Small intestine (tissue), 7 donors: ENCODE data around the gene RHOV. TPM values are rescaled to one million over a fixed set of nuclear protein-coding genes. Genes with fewer than 3 reads are reported as not detected.

Experiments
- DNase-seq, 2 donors: peaks; one replicate each; pipeline versions ENCODE4 v3.0.0 to v3.0.0-alpha.2; 2013
- FAIRE-seq: peaks from 2 replicates; lab custom pipeline; 2012; peaks lifted over from hg19 to GRCh38; lab: Jason Lieb, UNC
- H3K27ac ChIP-seq, 3 donors: one replicate each; pipeline ENCODE4 v1.5.1; 2013; ENCODE audit warnings: low read length in 2 of 3, mild to moderate bottlenecking in 2 of 3, control low read depth in 1 of 3, inconsistent platforms in 1 of 3, low read depth in 1 of 3, moderate library complexity in 1 of 3
- H3K27me3 ChIP-seq, 3 donors: one replicate each; pipeline ENCODE4 v1.6.1; 2013; ENCODE audit warnings: low read length in 3 of 3, inconsistent platforms in 1 of 3; ENCODE audit not compliant: control insufficient read depth in 3 of 3, insufficient read depth in 3 of 3
- H3K36me3 ChIP-seq, 3 donors: one replicate each; pipeline ENCODE4 v1.6.1; 2013; ENCODE audit warnings: low read length in 3 of 3, inconsistent platforms in 1 of 3, low read depth in 1 of 3, mild to moderate bottlenecking in 1 of 3, moderate library complexity in 1 of 3; ENCODE audit not compliant: control insufficient read depth in 3 of 3, insufficient read depth in 2 of 3
- H3K4me1 ChIP-seq, 3 donors: one replicate each; pipeline ENCODE4 v1.6.1; 2013; ENCODE audit warnings: low read length in 2 of 3, inconsistent platforms in 1 of 3, low read depth in 1 of 3, mild to moderate bottlenecking in 1 of 3, moderate library complexity in 1 of 3; ENCODE audit not compliant: control insufficient read depth in 3 of 3, insufficient read depth in 2 of 3
- H3K4me3 ChIP-seq, 3 donors: one replicate each; pipeline ENCODE4 v1.5.1; 2013; ENCODE audit warnings: low read length in 3 of 3, control low read depth in 1 of 3, inconsistent platforms in 1 of 3, low read depth in 1 of 3, mild to moderate bottlenecking in 1 of 3, moderate library complexity in 1 of 3
- H3K9me3 ChIP-seq, 2 donors: one replicate each; pipeline ENCODE4 v1.6.1; 2013; ENCODE audit warnings: low read depth in 1 of 2, low read length in 1 of 2; ENCODE audit not compliant: control insufficient read depth in 2 of 2, insufficient read depth in 1 of 2
- WGBS, 3 donors: extraction: QIAGEN DNeasy Blood & Tissue Kit; methylation state at CpG; one replicate each; pipeline ENCODE4 v1.1.7; 2013; 5-methylcytosine and 5-hydroxymethylcytosine counted together
- polyA plus RNA-seq, 4 donors: library from polyadenylated mRNA; stranded (reverse) in 3 of 4; unstranded in 1 of 4; fragments of 200-250 nt in 3 of 4; fragments of 120-200 nt in 1 of 4; gene quantifications; one replicate each; pipeline versions ENCODE4 v1.2.1 to v1.2.3, GENCODE V29; 2013
- donor health status: healthy with polysubstance abuse.
- donor health status: control.
- donor health status: control.
- donor health status: Bipolar disorder and iron deficiency.
- donor health status: healthy.

Gene RHOV
- polyA plus RNA-seq, 4 donors, result 0.67 to 1.9 (median 1.6) TPM

DNA sequence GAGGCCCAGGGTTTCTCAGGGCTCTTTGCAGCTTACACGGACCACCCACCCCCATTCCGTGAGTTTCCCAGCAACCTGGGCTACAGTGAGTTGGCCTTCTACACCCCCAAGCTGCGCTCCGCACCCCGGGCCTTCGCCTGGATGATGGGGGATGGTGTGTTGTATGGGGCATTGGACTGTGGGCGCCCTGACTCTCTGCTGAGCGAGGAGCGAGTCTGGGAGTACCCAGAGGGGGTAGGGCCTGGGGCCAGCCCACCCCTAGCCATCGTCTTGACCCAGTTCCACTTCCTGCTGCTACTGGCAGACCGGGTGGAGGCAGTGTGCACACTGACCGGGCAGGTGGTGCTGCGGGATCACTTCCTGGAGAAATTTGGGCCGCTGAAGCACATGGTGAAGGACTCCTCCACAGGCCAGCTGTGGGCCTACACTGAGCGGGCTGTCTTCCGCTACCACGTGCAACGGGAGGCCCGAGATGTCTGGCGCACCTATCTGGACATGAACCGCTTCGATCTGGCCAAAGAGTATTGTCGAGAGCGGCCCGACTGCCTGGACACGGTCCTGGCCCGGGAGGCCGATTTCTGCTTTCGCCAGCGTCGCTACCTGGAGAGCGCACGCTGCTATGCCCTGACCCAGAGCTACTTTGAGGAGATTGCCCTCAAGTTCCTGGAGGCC is 25.6 kb upstream of the RHOV start:
- Histone ChIP-seq H3K4me1 (peaks cover 0 to 2% (median 0%) of the 10 kb centered on the region in 3 donors), H3K27ac (no peak overlapping the region), H3K27me3 (no peaks in the 10 kb centered on the region), H3K9me3 (no peaks in the 10 kb centered on the region), H3K4me3 (no peak overlapping the region), H3K36me3 (peaks cover 4 to 75% (median 13%) of the 10 kb centered on the region in 3 donors)
- FAIRE-seq (no peak), DNase-seq (no peak)
- 91 to 93% (median 92%) methylated on average over 33 of the region's 33 CpGs for WGBS, 3 donors

DNA sequence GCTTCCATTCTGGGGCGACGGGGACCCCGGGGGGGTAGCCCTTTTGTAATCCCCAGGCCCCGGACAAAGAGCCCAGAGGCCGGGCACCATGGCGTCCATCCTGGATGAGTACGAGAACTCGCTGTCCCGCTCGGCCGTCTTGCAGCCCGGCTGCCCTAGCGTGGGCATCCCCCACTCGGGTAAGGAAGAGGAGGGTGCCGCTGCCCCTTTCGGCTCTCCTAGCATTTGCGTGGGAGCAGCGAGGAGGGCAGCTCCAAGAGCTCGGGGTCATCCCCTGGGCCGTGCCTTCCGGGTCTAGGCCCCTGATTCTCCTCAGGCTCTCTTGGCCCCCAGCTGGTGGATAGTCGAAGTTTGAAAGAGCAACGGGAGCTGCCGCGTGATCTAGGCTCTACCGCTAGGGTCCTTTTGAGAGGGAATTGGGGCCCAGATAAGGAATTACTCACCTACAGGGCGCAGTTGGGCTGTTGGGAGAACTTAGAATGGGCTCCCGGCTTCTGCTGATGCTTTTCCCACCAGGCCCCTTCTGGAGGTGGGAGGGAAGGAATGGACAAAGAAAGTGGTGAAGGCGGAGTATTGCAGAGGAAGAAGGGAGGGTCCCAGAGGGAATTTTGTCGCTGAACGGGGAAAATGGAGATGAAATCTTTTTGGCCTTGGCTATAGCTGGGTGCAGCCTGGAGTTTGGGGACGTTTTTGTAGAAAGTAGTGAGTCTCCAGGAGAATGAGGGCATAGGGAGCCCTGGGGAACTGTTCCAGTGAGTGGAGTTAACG is 20.8 kb upstream of the RHOV start:
- FAIRE-seq, result no peak

DNA sequence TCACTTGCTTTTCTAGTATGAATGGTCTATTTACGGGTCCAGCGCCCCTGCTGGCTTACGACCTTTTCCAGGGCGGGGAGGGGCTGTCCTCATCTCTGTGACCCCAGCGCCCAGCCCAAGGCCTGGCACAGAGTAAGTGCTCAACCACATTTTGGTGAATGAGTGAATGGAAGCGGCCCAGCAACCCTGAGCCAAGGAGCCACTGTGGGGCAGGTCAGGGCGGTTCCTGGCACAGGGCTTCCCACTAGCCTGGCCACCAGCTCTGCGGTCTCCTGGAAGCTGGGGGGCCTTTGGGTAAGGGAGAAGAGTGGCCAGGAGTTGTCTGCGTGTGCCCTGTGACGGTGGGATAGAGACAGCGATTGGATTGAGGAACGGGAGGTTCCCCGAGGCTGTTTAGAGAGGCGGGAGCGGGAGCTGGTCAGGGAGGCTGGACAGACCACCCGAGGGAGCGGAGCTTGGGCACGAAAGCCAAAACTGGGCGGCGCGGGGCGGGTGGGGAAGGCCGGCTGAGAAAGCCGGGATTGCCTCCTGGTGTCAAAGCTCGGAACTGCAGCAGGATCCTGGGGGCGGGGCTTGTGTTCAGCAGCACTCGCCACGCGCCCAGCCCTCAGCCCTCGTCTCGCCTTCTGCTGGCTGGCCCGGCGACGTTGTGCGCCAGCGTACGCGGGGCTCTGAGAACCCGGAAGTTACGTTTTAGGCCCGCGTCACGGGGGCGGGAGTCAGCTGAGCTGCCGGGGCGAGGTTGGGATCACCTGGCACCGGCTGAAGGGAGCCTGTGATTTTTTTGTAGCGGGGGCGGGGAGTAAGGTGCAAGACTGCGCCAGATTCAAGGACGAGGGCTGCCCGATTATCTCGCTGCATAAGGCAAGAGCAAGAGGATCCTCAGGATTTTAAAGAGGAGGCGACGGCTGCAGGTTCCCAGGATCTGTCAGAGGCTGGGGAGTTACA is 20.0 kb upstream of the RHOV start, which contains the start of gene VPS18:
Gene VPS18, plus strand, starts transcription at position 718 of the 948 bp plus-strand sequence. CDS start 319 bp downstream, outside the sequence.
- no peaks in the 10 kb centered on the region for H3K9me3 ChIP-seq
- no peaks in the 10 kb centered on the region for H3K27me3 ChIP-seq
- peaks cover 2 to 24% (median 2%) of the 10 kb centered on the region in 3 donors for H3K4me1 ChIP-seq
- no peak for FAIRE-seq
- peak; percentile 98 to 99 for DNase-seq
- H3K27ac ChIP-seq, result peak within 1 kb of the TSS; percentile 56 to 92 (median 88)
- peaks cover 2 to 21% (median 5%) of the 10 kb centered on the region in 3 donors for H3K36me3 ChIP-seq
- peak within 1 kb of the TSS; percentile 57 to 82 (median 80) for H3K4me3 ChIP-seq
- WGBS, 3 donors, result 4 to 6% (median 5%) methylated on average over 55 of the region's 55 CpGs

More for the DNA sequence above, 20.8 kb upstream of the RHOV start:
- Histone ChIP-seq H3K9me3 (no peaks in the 10 kb centered on the region), H3K4me3 (peak overlapping the region; percentile 57 to 82 (median 80)), H3K36me3 (peaks cover 2 to 30% (median 7%) of the 10 kb centered on the region in 3 donors), H3K27ac (peak overlapping the region; percentile 56 to 92 (median 88)), H3K4me1 (peaks cover 2 to 24% (median 2%) of the 10 kb centered on the region in 3 donors), H3K27me3 (no peaks in the 10 kb centered on the region)
- 1 to 2% (median 2%) methylated on average over 27 to 33 of the region's 33 CpGs for WGBS, 3 donors
- peak; percentile 65 to 87 for DNase-seq

DNA sequence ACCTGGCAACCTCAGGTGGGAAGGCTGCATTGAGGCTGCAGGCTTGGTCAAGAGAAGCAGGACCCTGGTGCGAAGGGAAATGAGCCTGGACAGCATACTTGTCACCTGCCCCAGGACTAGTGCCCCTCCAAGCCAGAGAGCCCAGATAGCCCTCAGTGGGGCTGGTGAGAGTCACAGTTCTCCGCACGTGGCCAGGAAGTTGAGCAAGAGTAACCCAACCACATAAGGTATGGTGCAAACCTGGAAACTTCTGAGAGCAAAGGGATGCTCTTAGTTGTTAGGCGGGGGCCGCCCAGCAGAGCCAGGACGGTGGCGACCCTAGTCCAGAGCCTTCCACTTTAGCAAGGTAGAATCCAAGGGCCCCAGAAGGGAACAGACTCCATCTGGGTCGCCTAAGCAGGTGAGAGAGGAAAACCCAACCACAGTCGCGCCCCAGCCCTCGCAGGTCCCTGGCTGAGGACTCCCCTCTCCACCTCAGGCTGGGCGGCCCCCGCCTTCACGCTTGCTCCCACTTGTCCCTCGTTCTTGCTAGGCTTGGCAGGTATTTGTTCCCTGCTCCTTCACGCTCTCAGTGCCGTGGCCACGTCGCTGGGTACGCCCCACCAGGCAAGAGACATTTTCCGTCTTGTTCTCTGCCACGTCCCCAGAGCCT is 19.1 kb upstream of the RHOV start:
- Histone ChIP-seq H3K4me1 (peaks cover 2 to 24% (median 2%) of the 10 kb centered on the region in 3 donors), H3K27me3 (no peaks in the 10 kb centered on the region), H3K36me3 (peaks cover 0 to 13% (median 2%) of the 10 kb centered on the region in 3 donors), H3K27ac (no peak overlapping the region), H3K9me3 (no peaks in the 10 kb centered on the region), H3K4me3 (no peak overlapping the region)
- no peak for FAIRE-seq
- WGBS, 3 donors, result 80 to 85% (median 83%) methylated on average over 19 to 22 of the region's 22 CpGs
- no peak for DNase-seq

DNA sequence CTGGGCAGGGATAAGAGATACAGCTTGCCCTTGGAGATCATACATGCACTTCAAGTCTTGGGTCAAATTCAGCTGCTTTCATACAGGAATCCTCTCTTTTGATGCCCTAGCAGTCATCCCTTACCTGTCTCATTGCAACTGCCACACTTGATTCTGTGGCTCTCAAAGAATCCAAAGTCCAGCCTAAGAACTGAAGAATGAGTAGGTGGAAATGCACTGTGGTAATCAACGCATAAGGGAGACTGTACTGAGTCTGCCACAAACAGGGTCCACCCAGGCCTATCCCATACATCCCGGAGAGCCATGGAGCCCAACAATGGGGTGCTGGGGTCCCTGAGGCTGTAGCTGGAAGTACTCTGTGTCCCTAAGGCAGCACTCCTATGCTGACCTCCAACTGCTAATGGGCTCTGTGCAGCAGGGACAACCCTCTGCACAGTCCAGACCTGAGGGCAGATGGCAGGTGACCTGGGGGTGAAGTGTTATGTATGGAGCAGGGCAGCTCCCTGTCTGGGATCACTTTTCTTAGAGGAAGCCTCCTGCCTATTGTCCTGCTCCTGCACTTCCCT is 18.5 kb upstream of the RHOV start:
- Histone ChIP-seq H3K4me1 (peaks cover 2 to 24% (median 2%) of the 10 kb centered on the region in 3 donors), H3K27ac (no peak overlapping the region), H3K27me3 (no peaks in the 10 kb centered on the region), H3K9me3 (no peaks in the 10 kb centered on the region), H3K36me3 (peaks cover 0 to 11% (median 2%) of the 10 kb centered on the region in 3 donors), H3K4me3 (no peak overlapping the region)
- 23 to 62% (median 40%) methylated on average over 2 of the region's 2 CpGs for WGBS, 3 donors
- DNase-seq (peak; percentile 59 to 82), FAIRE-seq (no peak)

DNA sequence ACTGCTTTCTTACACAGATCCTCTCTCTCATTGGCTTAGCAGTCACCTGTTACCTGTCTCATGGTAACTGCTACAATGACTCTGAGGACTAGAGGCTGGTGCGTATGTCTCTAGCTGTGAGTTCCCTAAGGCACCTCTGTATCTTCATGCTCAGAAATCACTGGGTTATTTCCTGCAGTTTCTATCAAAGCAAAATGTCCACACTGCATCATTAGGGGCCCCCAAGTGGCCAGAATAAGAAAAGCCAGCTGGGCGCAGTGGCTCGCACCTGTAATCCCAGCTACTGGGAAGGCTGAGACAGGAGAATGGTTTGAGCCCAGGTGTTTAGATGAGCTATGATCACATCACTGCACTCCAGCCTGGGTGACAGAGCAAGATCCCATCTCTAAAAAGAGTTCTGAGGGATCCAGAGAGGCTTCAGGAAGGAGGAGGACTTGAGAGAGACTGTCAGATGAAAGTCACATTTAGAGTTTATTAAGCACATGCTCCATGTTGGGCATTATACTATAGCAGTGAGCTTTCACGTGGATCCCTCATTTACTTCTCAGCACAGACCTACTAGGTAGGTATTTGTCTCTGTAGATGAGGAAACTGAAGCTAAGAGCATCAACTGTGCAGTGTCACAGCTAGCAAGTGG is 17.9 kb upstream of the RHOV start:
- peak; percentile 80 to 81 for DNase-seq
- Histone ChIP-seq H3K4me3 (no peak overlapping the region), H3K27ac (no peak overlapping the region), H3K9me3 (no peaks in the 10 kb centered on the region), H3K36me3 (peaks cover 0 to 9% (median 2%) of the 10 kb centered on the region in 3 donors), H3K27me3 (no peaks in the 10 kb centered on the region), H3K4me1 (peaks cover 2 to 24% (median 2%) of the 10 kb centered on the region in 3 donors)
- 5 to 15% (median 9%) methylated on average over 4 of the region's 4 CpGs for WGBS, 3 donors
- FAIRE-seq, result no peak

DNA sequence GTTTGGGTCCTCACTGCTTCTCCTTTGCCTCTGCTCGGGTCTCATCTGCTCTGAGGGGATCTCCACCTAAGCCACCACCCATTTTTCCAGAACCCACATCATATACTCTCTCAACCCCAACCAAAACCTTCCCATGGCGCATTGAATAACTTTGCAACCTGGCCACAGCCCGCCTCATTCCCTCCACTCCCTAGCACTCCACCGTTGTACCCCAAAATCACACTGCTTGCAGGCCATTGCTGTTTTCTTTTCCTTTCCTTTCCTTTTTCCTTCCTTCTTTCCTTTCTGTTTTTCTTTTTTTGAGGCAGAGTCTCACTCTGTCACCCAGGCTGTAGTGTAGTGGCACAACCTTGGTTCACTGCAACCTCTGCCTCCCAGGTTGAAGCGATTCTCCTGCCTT is 17.1 kb upstream of the RHOV start:
- Histone ChIP-seq H3K4me1 (peaks cover 2 to 24% (median 2%) of the 10 kb centered on the region in 3 donors), H3K27ac (no peak overlapping the region), H3K27me3 (no peaks in the 10 kb centered on the region), H3K9me3 (no peaks in the 10 kb centered on the region), H3K4me3 (no peak overlapping the region), H3K36me3 (peaks cover 0 to 2% (median 2%) of the 10 kb centered on the region in 3 donors)
- no peak for FAIRE-seq
- no peak for DNase-seq
- WGBS, 3 donors, result 80 to 86% (median 81%) methylated on average over 5 of the region's 5 CpGs
